ENCODE data around the gene ADAM10.

Gene ADAM10

DNA sequence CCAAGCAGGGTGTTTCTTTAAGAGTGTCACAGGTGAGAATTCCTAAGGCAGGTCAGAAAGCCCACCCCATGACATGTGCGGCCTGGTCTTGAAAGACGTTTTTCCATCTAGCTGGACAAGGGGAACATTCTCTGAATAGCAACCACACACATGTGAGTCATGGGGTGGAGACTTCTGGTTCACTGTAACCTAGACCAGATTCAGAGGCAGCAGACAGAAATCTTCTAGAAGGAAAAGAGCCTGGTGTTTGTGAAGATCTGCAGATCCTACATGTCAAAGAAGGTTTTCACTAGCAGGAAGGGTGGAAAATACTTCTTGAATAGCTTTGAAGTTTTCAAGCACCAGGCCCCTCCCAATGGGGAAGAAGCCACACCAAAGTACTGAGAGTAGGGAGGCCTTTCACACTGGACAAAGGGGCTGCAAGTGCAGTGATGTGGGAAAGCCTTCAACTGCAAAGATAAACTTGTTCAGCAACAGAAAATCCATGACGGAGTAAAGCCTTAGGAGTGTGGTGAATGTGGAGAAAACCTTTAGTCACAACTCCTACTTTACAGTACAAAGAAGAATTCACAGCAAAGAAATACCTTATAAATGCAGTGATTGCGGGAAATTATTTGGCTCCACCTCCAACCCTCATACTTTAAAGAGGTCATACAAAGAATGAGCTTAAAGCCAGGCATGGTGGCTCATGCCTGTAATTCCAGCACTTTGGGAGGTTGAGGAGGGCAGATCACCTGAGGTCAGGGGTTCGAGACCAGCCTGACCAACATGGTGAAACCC is 17.6 kb downstream of the ADAM10 start:
- no peak overlapping the region for H3K23ac ChIP-seq (ENCODE audit: low read length)
- H2AK5ac ChIP-seq (ENCODE audit: low read length) = no peak overlapping the region
- H3K4ac ChIP-seq (ENCODE audit: low read depth, low read length) = no peak overlapping the region
- no peaks in the 10 kb centered on the region for H3K36me3 ChIP-seq (ENCODE audit: control insufficient read depth in 1 of 2, insufficient read depth in 2 of 2, low read length in 2 of 2)
- no peak overlapping the region for H4K8ac ChIP-seq (ENCODE audit: low read depth, low read length)
- H3K14ac ChIP-seq (ENCODE audit: low read length) = no peak overlapping the region
- no peak overlapping the region for H4K12ac ChIP-seq (ENCODE audit: low read depth, low read length)
- H3K79me2 ChIP-seq (ENCODE audit: control insufficient read depth, insufficient read depth, low read length, poor library complexity) = peaks cover 12% of the 10 kb centered on the region
- H3K9ac ChIP-seq (ENCODE audit: low read length) = no peak overlapping the region
- H3K4me3 ChIP-seq (ENCODE audit: low read depth, low read length) = no peak overlapping the region
- H3K4me2 ChIP-seq (ENCODE audit: low read length) = no peak overlapping the region
- H3K4me1 ChIP-seq (ENCODE audit: control insufficient read depth in 1 of 2, insufficient read depth in 2 of 2, low read length in 2 of 2) = peaks cover 14 to 21% of the 10 kb centered on the region in 2 experiments
- DNase-seq = peak; percentile 71 to 80
- peak overlapping the region; percentile 59 for H2BK5ac ChIP-seq (ENCODE audit: low read depth, low read length, poor library complexity)
- H2BK12ac ChIP-seq (ENCODE audit: low read length) = no peak overlapping the region
- no peak overlapping the region for H2AFZ ChIP-seq (ENCODE audit: insufficient read depth, low read length, poor library complexity)
- H3K9me3 ChIP-seq (ENCODE audit: insufficient read depth, low read depth, low read length) = no peaks in the 10 kb centered on the region
- no peak overlapping the region for H3K18ac ChIP-seq (ENCODE audit: low read length)
- H3K27ac ChIP-seq (ENCODE audit: low read depth, low read length) = peak overlapping the region; percentile 76
- H3K27me3 ChIP-seq (ENCODE audit: insufficient read depth, low read length) = no peaks in the 10 kb centered on the region
- peaks cover 2% of the 10 kb centered on the region for H3K79me1 ChIP-seq (ENCODE audit: low read length)
- no peak overlapping the region for H2BK120ac ChIP-seq (ENCODE audit: insufficient read depth, low read length, poor library complexity)
- WGBS (ENCODE audit: extremely low coverage, insufficient coverage, insufficient read length) = no CpG with 5 or more reads among the region's 5 CpGs
- H4K91ac ChIP-seq (ENCODE audit: low read depth, low read length) = no peak overlapping the region

DNA sequence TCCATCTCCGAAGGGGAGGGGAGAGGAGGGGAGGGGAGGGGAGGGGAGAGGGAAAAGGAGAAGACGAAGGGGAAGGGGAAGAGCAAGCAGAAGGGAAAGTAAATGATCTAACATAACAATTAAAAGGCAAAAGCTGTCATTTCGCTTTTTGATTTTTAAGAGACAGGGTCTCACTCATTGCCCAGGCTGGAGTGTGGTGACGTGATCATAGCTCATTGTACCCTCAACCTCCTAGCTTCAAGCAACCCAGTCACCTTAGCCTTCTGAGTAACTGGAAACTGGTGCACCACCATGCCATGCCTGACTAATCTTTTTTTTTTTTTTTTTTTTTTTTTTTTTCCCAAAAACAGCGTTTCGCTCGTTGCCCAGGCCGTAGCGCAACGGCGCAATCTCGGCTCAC is 22.6 kb downstream of the ADAM10 start:
- no peak overlapping the region for H4K8ac ChIP-seq (ENCODE audit: low read depth, low read length)
- DNase-seq = no peak
- no peak overlapping the region for H3K4me2 ChIP-seq (ENCODE audit: low read length)
- H3K27ac ChIP-seq (ENCODE audit: low read depth, low read length) = no peak overlapping the region
- H3K27me3 ChIP-seq (ENCODE audit: insufficient read depth, low read length) = no peaks in the 10 kb centered on the region
- no peak overlapping the region for H2AFZ ChIP-seq (ENCODE audit: insufficient read depth, low read length, poor library complexity)
- H3K4me3 ChIP-seq (ENCODE audit: low read depth, low read length) = no peak overlapping the region
- peaks cover 17% of the 10 kb centered on the region for H3K79me2 ChIP-seq (ENCODE audit: control insufficient read depth, insufficient read depth, low read length, poor library complexity)
- H2BK120ac ChIP-seq (ENCODE audit: insufficient read depth, low read length, poor library complexity) = no peak overlapping the region
- no peak overlapping the region for H3K9ac ChIP-seq (ENCODE audit: low read length)
- peaks cover 8 to 13% of the 10 kb centered on the region in 2 experiments for H3K4me1 ChIP-seq (ENCODE audit: control insufficient read depth in 1 of 2, insufficient read depth in 2 of 2, low read length in 2 of 2)
- no peak overlapping the region for H3K23ac ChIP-seq (ENCODE audit: low read length)
- no peak overlapping the region for H2BK12ac ChIP-seq (ENCODE audit: low read length)
- H4K91ac ChIP-seq (ENCODE audit: low read depth, low read length) = no peak overlapping the region
- no peaks in the 10 kb centered on the region for H3K36me3 ChIP-seq (ENCODE audit: control insufficient read depth in 1 of 2, insufficient read depth in 2 of 2, low read length in 2 of 2)
- H3K4ac ChIP-seq (ENCODE audit: low read depth, low read length) = peak overlapping the region; percentile 98
- no peak overlapping the region for H2AK5ac ChIP-seq (ENCODE audit: low read length)
- no peaks in the 10 kb centered on the region for H3K79me1 ChIP-seq (ENCODE audit: low read length)
- no peak overlapping the region for H3K18ac ChIP-seq (ENCODE audit: low read length)
- H4K12ac ChIP-seq (ENCODE audit: low read depth, low read length) = no peak overlapping the region
- WGBS (ENCODE audit: extremely low coverage, insufficient coverage, insufficient read length) = no CpG with 5 or more reads among the region's 12 CpGs
- no peak overlapping the region for H2BK5ac ChIP-seq (ENCODE audit: low read depth, low read length, poor library complexity)
- H3K9me3 ChIP-seq (ENCODE audit: insufficient read depth, low read depth, low read length) = no peaks in the 10 kb centered on the region
- no peak overlapping the region for H3K14ac ChIP-seq (ENCODE audit: low read length)

DNA sequence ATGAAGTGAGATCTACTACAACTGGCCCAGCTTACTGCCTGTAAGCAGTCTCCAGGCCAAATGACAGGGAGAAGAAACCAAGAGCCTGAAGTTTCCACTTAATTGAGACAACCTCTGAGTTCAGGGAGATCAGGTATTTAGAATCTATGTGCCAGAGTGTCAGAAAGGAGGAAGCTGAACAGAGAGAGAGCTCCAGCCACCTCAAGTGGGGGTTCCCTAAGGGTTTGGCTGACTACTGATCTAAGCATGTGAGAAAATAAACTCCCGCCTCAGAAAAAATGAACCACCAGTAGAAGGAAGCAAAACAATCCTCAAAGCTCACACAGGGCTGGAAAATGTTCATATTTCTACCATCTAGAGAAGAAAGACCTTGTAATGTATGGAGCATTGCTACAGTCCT is 25.0 kb downstream of the ADAM10 start:
- peaks cover 16% of the 10 kb centered on the region for H3K79me2 ChIP-seq (ENCODE audit: control insufficient read depth, insufficient read depth, low read length, poor library complexity)
- H2AFZ ChIP-seq (ENCODE audit: insufficient read depth, low read length, poor library complexity) = no peak overlapping the region
- H3K23ac ChIP-seq (ENCODE audit: low read length) = no peak overlapping the region
- no CpG with 5 or more reads among the region's 1 CpG for WGBS (ENCODE audit: extremely low coverage, insufficient coverage, insufficient read length)
- no peak overlapping the region for H3K27ac ChIP-seq (ENCODE audit: low read depth, low read length)
- no peak overlapping the region for H4K12ac ChIP-seq (ENCODE audit: low read depth, low read length)
- no peak overlapping the region for H2BK120ac ChIP-seq (ENCODE audit: insufficient read depth, low read length, poor library complexity)
- H2BK12ac ChIP-seq (ENCODE audit: low read length) = no peak overlapping the region
- no peak overlapping the region for H2BK5ac ChIP-seq (ENCODE audit: low read depth, low read length, poor library complexity)
- H3K18ac ChIP-seq (ENCODE audit: low read length) = no peak overlapping the region
- no peak overlapping the region for H4K8ac ChIP-seq (ENCODE audit: low read depth, low read length)
- no peak overlapping the region for H3K9ac ChIP-seq (ENCODE audit: low read length)
- peak overlapping the region; percentile 94 for H3K4ac ChIP-seq (ENCODE audit: low read depth, low read length)
- H3K14ac ChIP-seq (ENCODE audit: low read length) = no peak overlapping the region
- H3K36me3 ChIP-seq (ENCODE audit: control insufficient read depth in 1 of 2, insufficient read depth in 2 of 2, low read length in 2 of 2) = no peaks in the 10 kb centered on the region
- H3K4me2 ChIP-seq (ENCODE audit: low read length) = no peak overlapping the region
- no peak for DNase-seq
- no peak overlapping the region for H3K4me3 ChIP-seq (ENCODE audit: low read depth, low read length)
- no peak overlapping the region for H4K91ac ChIP-seq (ENCODE audit: low read depth, low read length)
- no peaks in the 10 kb centered on the region for H3K27me3 ChIP-seq (ENCODE audit: insufficient read depth, low read length)
- H3K9me3 ChIP-seq (ENCODE audit: insufficient read depth, low read depth, low read length) = no peaks in the 10 kb centered on the region
- no peaks in the 10 kb centered on the region for H3K79me1 ChIP-seq (ENCODE audit: low read length)
- peaks cover 2% of the 10 kb centered on the region in 2 experiments for H3K4me1 ChIP-seq (ENCODE audit: control insufficient read depth in 1 of 2, insufficient read depth in 2 of 2, low read length in 2 of 2)
- H2AK5ac ChIP-seq (ENCODE audit: low read length) = no peak overlapping the region

DNA sequence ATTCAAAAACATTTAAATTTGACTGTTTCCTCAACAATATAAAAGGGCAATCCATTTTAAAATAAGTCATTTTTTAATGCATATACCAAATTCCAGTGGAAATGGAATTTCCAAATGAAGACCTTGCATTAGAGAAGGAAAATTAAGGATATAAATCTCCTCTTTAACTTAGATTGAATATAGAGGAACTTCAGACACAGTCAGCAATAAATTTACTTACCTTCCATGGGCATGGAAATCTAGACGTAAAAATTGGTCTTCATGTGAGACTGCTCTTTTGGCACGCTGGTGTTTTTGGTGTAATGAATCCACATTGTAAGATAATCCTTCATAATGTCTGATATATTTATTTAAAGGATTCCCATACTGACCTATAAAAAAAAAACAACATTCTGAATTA is 32.1 kb downstream of the ADAM10 start:
- no CpG with 5 or more reads among the region's 2 CpGs for WGBS (ENCODE audit: extremely low coverage, insufficient coverage, insufficient read length)
- no peak overlapping the region for H3K23ac ChIP-seq (ENCODE audit: low read length)
- no peaks in the 10 kb centered on the region for H3K4me1 ChIP-seq (ENCODE audit: control insufficient read depth in 1 of 2, insufficient read depth in 2 of 2, low read length in 2 of 2)
- no peak overlapping the region for H3K27ac ChIP-seq (ENCODE audit: low read depth, low read length)
- H3K9me3 ChIP-seq (ENCODE audit: insufficient read depth, low read depth, low read length) = no peaks in the 10 kb centered on the region
- no peaks in the 10 kb centered on the region for H3K79me1 ChIP-seq (ENCODE audit: low read length)
- H3K14ac ChIP-seq (ENCODE audit: low read length) = no peak overlapping the region
- no peaks in the 10 kb centered on the region for H3K27me3 ChIP-seq (ENCODE audit: insufficient read depth, low read length)
- no peak overlapping the region for H2BK5ac ChIP-seq (ENCODE audit: low read depth, low read length, poor library complexity)
- no peak overlapping the region for H3K4me2 ChIP-seq (ENCODE audit: low read length)
- no peak overlapping the region for H4K91ac ChIP-seq (ENCODE audit: low read depth, low read length)
- H2AK5ac ChIP-seq (ENCODE audit: low read length) = no peak overlapping the region
- no peak overlapping the region for H3K9ac ChIP-seq (ENCODE audit: low read length)
- no peak overlapping the region for H3K4me3 ChIP-seq (ENCODE audit: low read depth, low read length)
- no peak overlapping the region for H2BK12ac ChIP-seq (ENCODE audit: low read length)
- H3K79me2 ChIP-seq (ENCODE audit: control insufficient read depth, insufficient read depth, low read length, poor library complexity) = peaks cover 3% of the 10 kb centered on the region
- no peak overlapping the region for H2BK120ac ChIP-seq (ENCODE audit: insufficient read depth, low read length, poor library complexity)
- no peak overlapping the region for H3K4ac ChIP-seq (ENCODE audit: low read depth, low read length)
- peaks cover 2 to 5% of the 10 kb centered on the region in 2 experiments for H3K36me3 ChIP-seq (ENCODE audit: control insufficient read depth in 1 of 2, insufficient read depth in 2 of 2, low read length in 2 of 2)
- no peak for DNase-seq
- H3K18ac ChIP-seq (ENCODE audit: low read length) = no peak overlapping the region
- H4K8ac ChIP-seq (ENCODE audit: low read depth, low read length) = no peak overlapping the region
- no peak overlapping the region for H2AFZ ChIP-seq (ENCODE audit: insufficient read depth, low read length, poor library complexity)
- no peak overlapping the region for H4K12ac ChIP-seq (ENCODE audit: low read depth, low read length)

Measured in trophoblast cell (in vitro differentiated cells and primary cell).